Umbilical cord (tissue), 2 donors: ENCODE measurements around the gene ELOVL1. TPM values are rescaled to one million over a fixed set of nuclear protein-coding genes. Genes with fewer than 3 reads are reported as not detected.

Source experiments
- DNase-seq: peaks from one replicate; pipeline ENCODE4 v3.0.0-alpha.2; 2015; ENCODE audit warnings: low spot score
- total RNA-seq: library from RNA; depleted of rRNA; stranded (reverse); fragments of >200 nt; gene quantifications from one replicate; pipeline ENCODE4 v1.2.3, GENCODE V29; 2014; ENCODE audit warnings: low replicate concordance; ENCODE audit not compliant: insufficient read depth

ELOVL1 gene
- total RNA-seq, 1 donor from 2014 or later: 18.1 TPM

DNA sequence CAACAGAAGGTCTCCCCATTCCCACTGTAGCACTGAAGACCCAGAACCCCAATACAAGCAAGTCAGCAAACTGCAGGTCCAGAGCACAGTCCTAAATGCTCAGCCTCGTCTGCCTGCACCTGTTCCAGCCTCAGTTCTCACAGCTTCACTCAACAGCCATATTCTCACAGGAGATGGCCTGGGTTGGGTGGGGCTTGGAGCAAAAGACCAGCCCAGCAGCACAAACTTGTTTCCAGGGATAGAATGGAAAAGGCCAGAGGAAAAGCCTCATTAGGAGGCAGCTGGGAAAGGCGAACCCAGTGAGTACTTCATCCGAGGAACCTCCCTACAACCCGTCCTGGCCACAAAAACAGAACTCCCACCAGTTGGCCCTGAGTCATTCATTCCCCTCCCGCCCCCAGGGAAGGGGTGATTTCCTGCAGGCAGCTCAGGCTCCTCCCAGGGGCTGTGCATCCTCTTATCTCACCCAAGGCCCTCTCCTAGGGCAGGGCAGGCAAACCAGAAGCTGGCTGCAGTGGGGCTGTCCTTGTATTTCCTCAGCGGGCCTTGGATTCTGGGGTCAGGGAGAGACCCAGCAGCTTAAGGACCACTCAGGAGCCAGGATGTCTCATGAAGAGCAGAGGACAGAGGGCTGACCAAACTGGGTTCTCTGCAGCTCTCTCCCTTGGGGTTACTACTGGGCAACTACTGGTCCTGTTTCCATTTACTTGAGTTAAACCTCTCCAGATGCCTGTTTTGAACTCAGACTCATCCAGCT lies 37.6 kb downstream of the ELOVL1 start:
- peak; percentile 81 for DNase-seq

DNA sequence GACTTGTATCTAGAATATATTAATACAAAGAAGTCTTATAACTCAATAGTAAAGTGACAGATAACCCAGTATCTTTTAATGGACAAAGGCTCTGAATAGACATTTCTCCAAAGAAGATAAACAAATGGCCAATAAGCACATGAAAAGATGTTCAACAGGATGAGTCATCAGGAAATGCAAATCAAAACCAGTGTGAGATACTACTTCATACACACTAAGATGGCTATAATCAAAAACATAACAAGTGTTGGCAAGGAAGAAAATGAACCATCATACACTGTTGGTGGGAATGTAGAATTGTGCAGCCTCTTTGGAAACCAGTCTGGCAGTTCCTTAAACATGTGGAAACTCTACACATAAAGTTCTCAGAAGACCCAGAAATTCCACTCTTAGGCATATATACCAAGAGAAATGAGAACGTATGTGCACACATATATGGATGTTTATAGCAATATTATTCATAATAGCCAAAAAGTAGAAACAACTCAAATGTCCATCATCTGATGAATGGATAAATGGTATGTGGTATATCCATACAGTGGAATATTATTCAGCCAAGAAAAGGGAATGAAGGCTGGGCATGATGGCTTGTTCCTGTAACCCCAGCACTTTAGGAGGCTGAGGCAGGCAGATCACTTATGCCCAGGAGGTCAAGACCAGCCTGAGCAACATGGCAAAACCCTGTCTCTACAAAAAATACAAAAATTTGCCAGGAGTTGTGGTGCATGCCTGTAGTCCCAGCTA lies 40.1 kb downstream of the ELOVL1 start:
- no peak for DNase-seq

DNA sequence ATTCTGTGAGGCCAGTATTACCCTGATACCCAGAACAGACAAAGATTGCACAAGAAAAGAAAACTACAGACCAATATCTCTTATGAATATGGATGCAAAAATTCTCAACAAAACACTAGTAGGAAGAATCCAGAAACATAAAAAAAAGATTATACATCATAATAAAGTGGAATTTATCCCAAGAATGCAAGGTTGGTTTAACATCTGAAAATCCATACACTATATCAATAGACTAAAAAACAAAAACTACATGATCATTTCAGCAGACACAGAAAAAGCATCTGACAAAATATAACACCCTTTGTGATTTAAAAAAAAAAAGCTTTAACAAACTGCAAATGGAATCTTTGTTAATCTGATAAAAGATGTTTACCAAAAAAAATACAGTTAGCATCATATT lies 42.4 kb downstream of the ELOVL1 start:
- no peak for DNase-seq

DNA sequence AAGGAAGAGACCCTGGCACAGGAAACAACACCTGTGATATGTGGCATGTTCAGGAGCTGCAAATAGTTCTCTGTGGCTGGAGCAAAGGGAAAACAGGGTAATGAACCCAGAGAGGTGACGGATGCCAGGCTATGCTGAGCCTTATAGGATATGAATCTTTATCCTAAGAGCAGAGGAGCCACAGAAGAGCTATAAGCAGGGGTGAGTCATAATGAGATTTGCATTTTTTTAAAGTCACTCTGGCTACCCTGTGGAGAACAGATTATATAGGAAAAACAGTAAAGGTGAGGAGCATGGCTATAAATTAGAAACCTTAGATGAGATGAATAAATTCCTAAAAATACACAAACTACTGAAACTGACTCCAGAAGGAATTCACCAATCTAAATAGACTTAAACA lies 43.0 kb downstream of the ELOVL1 start:
- no peak for DNase-seq

DNA sequence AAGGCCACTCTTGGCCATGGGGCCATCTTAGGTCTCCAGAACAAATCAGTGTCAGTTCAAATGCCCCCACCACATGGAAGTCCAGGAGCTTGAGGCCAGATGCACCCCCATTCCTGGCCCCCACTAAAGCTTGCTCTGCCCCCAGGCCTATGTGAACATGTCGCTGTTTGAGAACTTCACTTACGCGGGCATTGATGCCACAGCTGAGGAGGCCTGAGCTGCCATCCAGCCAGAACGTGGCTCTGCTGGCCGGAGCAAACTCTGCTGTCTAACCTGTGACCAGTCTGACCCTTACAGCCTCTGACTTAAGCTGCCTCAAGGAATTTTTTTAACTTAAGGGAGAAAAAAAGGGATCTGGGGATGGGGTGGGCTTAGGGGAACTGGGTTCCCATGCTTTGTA lies 45.3 kb downstream of the ELOVL1 start:
- no peak for DNase-seq

DNA sequence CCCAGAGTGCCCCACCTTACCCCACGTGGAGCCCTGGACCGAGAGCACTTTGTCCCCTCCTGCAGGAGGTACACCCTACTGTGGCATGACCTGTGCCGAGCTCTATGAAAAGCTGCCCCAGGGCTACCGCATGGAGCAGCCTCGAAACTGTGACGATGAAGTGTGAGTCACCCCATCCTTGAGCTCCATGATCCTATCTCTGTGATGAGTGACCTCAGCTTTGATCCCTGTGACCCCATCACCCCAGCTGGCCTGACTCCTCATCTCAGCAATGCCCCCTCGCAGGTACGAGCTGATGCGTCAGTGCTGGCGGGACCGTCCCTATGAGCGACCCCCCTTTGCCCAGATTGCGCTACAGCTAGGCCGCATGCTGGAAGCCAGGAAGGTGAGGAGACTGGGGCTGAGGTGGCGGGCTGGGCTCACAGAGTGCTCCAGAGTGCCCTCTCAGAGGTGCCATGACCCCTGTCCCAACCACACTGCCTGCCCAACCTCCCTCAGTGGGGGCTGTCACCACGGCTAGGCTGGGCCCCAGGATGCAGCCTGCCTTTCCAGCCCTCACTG lies 46.4 kb downstream of the ELOVL1 start:
- no peak for DNase-seq

DNA sequence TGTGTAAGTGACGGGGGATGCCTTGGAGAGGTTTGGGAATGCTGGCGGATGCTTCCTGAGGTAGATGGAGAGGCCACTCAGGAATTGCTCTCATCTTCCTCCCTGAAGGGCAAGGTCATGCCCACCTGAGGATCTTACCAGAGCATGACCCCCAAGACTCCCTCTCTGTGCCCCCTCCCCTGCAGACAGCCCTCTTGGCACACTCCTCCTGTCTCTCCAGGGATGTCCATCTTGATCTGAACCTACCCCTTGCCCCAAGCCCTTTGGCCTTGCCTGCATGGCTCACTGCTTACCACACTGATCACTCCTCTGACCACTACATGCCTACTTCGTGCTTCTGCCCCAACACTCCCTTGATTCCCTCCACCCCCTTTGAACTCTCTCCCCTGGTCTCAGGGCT lies 48.0 kb downstream of the ELOVL1 start:
- DNase-seq: no peak

DNA sequence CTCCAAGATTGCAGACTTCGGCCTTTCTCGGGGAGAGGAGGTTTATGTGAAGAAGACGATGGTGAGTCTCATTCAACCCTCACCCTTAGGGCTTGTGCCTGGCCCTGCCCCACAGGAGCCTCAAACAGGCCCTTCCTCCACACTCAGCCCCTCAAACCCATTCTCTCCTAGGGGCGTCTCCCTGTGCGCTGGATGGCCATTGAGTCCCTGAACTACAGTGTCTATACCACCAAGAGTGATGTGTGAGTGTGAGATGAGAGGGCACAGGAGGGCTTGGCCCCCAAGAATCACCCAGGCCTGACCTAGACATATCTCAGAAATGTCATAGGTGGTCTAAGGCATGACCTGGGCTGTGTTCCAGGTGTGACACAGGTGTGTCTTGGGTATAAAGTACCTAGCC lies 48.5 kb downstream of the ELOVL1 start:
- DNase-seq: no peak

DNA sequence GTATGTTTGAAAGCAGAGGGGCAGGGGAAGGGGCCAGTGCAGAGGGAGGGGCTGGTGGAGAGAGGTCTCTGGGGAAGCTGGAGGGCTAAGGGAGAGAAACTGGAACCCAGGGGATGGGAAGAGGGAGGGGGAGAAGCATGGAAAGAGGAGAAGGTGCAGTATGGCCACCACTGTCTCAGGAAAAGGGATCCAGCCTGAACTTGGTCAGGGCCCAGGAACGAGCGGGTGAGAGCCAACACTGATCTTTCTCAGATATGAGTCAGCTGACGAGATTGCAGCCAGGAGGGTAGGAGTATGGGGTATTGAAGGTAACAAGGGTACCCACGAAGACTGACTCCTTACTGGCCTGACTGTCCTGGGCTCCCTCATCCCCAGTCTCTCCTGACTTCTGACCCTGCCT lies 49.0 kb downstream of the ELOVL1 start:
- no peak for DNase-seq

DNA sequence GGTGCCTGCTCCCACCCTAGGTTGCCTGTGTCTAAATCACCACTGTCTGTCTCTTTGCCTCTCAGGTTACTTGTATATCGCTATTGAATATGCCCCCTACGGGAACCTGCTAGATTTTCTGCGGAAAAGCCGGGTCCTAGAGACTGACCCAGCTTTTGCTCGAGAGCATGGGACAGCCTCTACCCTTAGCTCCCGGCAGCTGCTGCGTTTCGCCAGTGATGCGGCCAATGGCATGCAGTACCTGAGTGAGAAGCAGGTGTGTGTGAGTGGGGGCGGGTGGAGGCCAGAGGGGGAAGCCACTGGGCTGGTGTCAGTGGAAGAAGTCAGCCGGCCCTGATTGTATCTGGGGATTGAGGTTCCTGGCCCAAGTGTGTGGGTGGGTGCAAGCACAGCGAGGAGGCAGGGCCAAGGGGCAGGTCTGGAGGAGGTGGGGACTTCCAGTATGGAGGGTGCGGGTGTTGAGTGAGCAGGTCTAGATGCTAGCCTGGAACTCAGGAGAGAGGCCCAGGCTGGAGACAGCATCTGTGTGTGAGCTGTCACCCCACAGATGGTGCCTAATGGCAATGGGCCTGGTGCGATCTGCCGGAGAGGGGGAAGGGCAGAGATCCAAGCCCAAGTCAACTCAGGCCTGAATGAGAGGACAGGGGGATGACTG lies 49.9 kb downstream of the ELOVL1 start:
- no peak for DNase-seq

DNA sequence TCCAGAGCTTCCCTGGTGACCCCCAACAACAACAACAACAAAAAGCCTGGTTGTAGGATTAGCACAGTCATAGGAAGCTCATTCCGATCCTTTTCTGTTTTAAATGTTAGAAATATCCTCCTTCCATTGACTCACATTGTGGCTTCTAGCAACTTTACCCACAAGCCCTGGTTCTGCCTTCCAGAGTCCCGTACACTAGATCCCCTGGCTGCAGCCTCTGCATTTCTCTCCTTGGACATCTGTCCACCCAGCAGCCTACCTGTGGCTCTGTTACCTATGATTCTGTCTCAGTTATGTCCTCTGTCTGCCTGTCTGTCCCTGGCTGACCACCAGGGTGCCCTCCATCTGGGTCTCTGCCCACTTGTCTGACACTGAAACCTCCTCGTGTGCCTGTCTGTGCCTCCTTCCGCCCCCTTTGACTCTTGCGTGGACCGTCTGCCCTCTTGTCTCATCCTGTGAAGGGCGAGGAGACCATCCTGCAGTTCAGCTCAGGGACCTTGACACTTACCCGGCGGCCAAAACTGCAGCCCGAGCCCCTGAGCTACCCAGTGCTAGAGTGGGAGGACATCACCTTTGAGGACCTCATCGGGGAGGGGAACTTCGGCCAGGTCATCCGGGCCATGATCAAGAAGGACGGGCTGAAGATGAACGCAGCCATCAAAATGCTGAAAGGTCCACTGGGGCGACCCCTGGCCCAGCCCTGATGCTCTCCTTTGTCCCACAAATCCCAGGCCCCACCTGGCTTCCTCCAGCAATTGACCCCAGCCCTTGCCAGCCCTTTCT lies 50.9 kb downstream of the ELOVL1 start:
- no peak for DNase-seq

DNA sequence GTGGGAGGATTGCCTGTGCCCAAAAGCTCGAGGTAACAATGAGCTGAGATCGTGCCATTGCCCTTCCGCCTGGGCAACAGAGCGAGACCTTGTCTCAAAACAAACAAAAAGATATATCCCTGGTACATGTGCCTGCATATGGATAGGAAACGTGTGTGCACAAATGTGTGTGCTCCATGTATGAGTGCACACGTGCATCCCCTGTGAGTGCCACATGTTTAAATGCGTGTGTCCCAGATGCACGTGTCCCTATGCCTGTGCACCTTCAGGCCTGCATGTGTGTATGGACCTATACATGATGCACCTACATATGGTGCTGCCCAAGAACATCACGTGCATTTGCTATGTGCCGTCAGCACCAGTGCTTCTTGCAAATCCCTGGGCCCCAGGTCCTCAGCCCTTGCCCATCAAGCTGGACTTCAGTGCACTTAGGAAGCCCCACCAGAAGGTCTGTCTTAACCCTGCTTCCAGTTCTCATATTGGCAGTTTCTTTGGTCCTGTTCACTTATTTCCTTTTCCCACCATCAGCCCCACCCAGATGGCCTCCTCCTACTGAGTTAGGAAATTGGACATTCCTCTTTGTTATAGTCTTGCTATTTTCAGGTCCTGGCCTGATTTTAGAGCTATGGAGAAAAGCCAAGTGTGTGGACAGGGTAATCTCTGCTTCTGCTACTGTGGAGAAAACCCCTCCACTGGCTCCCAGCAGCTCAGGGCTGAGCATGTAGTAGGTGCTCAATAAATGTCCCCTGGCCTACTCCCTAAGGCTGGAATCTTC lies 51.7 kb downstream of the ELOVL1 start:
- no peak for DNase-seq

DNA sequence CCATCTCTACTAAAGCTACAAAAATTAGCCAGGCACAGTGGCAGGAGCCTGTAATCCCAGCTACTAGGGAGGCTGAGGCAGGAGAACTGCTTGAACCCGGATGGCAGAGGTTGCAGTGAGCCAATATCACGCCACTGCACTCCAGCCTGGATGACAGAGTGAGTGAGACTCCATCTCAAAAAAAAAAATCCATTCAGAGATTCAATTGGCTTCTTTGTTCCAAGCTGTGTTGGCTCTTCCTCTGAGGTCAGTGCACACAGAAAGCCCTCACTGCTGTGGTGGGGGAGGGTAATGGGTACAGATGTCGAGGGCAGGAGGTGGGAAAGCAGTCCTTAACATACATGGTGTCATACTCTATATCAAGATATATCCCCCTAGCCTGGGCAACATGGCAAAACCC lies 52.3 kb downstream of the ELOVL1 start:
- DNase-seq: no peak

DNA sequence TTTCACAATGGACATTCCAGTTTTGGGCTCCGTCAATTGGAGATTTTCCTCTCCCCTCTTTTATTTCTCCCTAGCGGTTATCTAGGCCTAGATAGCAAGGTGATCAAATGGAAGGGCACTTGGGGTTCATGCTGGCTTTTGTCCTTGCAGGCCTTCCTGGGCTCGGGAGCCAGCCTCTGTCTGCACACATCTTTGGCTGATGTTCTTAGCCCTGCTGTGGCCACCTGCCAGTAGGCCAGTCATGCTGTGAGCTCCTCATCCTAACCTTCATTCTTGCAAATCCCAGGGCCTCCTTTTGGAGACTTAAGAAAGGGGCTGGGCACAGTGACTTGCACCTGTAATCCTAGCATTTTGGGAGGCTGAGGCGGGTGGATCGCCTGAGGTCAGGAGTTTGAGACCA lies 53.6 kb downstream of the ELOVL1 start:
- no peak for DNase-seq

DNA sequence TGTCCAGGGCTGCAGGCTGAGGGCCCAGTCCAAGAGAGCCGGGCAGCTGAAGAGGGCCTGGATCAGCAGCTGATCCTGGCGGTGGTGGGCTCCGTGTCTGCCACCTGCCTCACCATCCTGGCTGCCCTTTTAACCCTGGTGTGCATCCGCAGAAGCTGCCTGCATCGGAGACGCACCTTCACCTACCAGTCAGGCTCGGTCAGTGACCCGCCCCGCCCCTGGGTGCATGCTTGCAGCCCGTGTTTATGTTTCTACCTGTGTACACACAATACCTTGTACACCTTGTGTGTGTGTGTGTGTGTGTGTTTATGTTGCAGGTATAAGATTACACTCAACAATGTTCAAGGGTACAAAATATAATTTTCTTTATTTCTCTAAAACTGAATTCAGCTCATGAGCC lies 54.0 kb downstream of the ELOVL1 start:
- DNase-seq: no peak

Other genes starting within 250 kb of the ELOVL1 start
- 28.4 TPM for gene EBNA1BP2, start 195.7 kb downstream of the ELOVL1 start, total RNA-seq
- gene CFAP57, start 195.7 kb downstream of the ELOVL1 start, total RNA-seq: 5.3 TPM
- 0.72 TPM for gene TMEM125, start 98.0 kb downstream of the ELOVL1 start, total RNA-seq
- gene C1orf210, start 82.4 kb downstream of the ELOVL1 start, total RNA-seq: 0.48 TPM
- 17.1 TPM for gene TIE1, start 67.0 kb downstream of the ELOVL1 start, total RNA-seq
- gene MPL, start 30.2 kb downstream of the ELOVL1 start, total RNA-seq: not detected
- gene CDC20, start 9.0 kb downstream of the ELOVL1 start, total RNA-seq: 1.4 TPM
- 33.0 TPM for gene MED8, start 21.8 kb upstream of the ELOVL1 start, total RNA-seq
- 32.5 TPM for gene SZT2, start 21.9 kb upstream of the ELOVL1 start, total RNA-seq
- gene HYI, start 85.9 kb upstream of the ELOVL1 start, total RNA-seq: 46.5 TPM
- gene PTPRF, start 162.9 kb upstream of the ELOVL1 start, total RNA-seq: 36.4 TPM